Jurkat, Clone E6-1 (cell line): Measurements from ENCODE around the gene SMAD4.
"Not testable (repeated sequence)": the region's sequence is repeated elsewhere in the genome, so short reads cannot be mapped to it uniquely, and the experiment has no call there.

Experiments used
- DNase-seq: peaks from one replicate; pipeline ENCODE4 v3.0.0-alpha.2; 2011; ENCODE audit warnings: low read depth, low spot score
- H3K4me3 ChIP-seq: 2 replicates; pipeline ENCODE4 v1.5.1; 2011; ENCODE audit warnings: mild to moderate bottlenecking, low read length, control low read depth, moderate library complexity

The SMAD4 gene

DNA sequence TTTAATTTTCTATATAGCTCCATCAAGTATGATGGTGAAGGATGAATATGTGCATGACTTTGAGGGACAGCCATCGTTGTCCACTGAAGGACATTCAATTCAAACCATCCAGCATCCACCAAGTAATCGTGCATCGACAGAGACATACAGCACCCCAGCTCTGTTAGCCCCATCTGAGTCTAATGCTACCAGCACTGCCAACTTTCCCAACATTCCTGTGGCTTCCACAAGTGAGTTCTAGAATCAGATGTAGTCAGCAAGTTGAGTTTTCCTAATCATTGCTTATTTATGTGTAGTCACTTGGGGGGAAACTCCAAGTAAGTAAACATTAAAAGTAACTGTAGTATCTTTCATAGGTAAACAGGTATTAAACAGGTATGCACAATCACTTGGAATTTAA, 24.8 kb downstream of the SMAD4 start:
- no peak overlapping the region for H3K4me3 ChIP-seq
- DNase-seq = no peak

GRCh38 chr18:51059969-51060368, 30.0 kb downstream of the SMAD4 start:
- DNase-seq = no peak
- H3K4me3 ChIP-seq = no peak overlapping the region

GRCh38 chr18:51064256-51064655, 34.2 kb downstream of the SMAD4 start:
- no peak for DNase-seq
- H3K4me3 ChIP-seq = no peak overlapping the region

DNA sequence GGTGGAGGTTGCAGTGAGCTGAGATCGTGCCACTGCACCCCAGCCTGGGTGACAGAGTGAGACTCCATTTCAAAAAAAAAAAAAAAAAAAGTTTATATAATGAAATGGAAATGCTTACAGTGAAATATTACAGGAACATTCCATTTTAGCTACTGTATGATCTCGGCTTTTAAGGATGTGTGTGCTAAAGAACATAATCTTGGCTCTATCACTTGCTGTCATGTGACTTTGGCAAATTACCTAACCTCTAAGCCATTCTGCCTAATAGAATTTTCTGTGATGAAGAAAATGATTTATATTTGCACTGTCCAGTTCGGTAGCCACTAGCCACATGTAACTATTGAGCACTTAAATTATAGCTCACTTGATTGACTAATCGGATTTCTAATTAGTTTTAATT, 36.3 kb downstream of the SMAD4 start:
- DNase-seq = no peak
- H3K4me3 ChIP-seq = no peak overlapping the region

- no peak overlapping the region for H3K4me3 ChIP-seq
- DNase-seq = no peak
These were observed 38.1 kb downstream of the SMAD4 start for GRCh38 chr18:51068105-51068504.

- no peak for DNase-seq
- H3K4me3 ChIP-seq = no peak overlapping the region
These were observed 39.9 kb downstream of the SMAD4 start for GRCh38 chr18:51069885-51070284.

- no peak overlapping the region for H3K4me3 ChIP-seq
These were observed 40.5 kb downstream of the SMAD4 start for GRCh38 chr18:51070545-51070944.

GRCh38 chr18:51072586-51073313, 42.7 kb downstream of the SMAD4 start:
- H3K4me3 ChIP-seq = no peak overlapping the region
- no peak for DNase-seq

More at GRCh38 chr18:51070545-51070944, 40.5 kb downstream of the SMAD4 start:
- no peak for DNase-seq

DNA sequence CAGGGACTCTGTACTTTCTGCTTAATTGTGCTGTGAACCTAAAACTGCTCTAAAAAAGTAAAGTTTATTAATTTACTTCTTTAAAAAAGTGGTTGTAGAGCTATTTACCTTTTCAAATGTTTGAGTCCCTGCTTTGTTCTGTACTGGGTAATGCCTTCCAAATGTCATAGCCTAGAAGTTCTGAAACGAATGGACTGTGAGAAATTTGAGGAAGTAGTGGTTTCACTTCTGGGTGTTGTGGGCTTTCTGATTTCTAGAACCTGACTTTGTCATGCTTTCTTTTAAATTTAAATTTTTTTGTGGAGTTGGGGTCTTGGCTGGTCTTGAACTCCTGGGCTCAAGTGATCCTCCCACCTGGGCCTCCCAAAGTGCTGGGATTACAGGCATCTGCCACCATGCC, 44.6 kb downstream of the SMAD4 start:
- DNase-seq = no peak

DNA sequence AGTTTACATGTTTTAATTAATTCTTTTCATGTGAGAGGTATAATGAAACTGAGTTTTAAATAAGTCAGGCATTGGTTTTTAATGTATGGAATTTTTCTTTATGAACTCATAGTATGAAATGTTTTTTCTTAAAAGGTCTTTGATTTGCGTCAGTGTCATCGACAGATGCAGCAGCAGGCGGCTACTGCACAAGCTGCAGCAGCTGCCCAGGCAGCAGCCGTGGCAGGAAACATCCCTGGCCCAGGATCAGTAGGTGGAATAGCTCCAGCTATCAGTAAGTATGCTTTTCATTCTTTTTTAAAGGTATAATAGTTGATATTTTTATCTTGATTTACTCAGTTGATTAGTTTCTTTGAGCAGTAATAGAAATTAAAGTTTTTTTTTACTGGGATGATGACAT, 46.5 kb downstream of the SMAD4 start:
- DNase-seq = no peak
- no peak overlapping the region for H3K4me3 ChIP-seq

More for the DNA sequence above, 44.6 kb downstream of the SMAD4 start:
- H3K4me3 ChIP-seq = no peak overlapping the region

- no peak overlapping the region for H3K4me3 ChIP-seq
- no peak for DNase-seq
These were observed 47.2 kb downstream of the SMAD4 start for GRCh38 chr18:51077217-51077616.

- no peak for DNase-seq
- H3K4me3 ChIP-seq = no peak overlapping the region
These were observed 48.0 kb downstream of the SMAD4 start for GRCh38 chr18:51078026-51078425.

DNA sequence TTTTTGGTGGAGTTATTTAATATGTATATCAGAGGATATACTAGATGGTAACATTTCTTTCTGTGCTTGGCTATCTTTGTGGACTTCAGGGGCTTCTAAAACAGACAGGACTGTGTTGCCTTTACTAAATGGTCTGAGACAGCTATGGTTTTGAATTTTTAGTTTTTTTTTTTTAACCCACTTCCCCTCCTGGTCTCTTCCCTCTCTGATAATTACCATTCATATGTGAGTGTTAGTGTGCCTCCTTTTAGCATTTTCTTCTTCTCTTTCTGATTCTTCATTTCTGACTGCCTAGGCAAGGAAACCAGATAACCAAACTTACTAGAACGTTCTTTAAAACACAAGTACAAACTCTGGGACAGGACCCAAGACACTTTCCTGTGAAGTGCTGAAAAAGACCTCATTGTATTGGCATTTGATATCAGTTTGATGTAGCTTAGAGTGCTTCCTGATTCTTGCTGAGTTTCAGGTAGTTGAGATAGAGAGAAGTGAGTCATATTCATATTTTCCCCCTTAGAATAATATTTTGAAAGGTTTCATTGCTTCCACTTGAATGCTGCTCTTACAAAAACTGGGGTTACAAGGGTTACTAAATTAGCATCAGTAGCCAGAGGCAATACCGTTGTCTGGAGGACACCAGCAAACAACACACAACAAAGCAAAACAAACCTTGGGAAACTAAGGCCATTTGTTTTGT, 52.7 kb downstream of the SMAD4 start:
- no peak overlapping the region for H3K4me3 ChIP-seq
- DNase-seq = no peak

- H3K4me3 ChIP-seq = no peak overlapping the region
- DNase-seq = no peak
These were observed 53.4 kb downstream of the SMAD4 start for GRCh38 chr18:51083398-51083797.

DNA sequence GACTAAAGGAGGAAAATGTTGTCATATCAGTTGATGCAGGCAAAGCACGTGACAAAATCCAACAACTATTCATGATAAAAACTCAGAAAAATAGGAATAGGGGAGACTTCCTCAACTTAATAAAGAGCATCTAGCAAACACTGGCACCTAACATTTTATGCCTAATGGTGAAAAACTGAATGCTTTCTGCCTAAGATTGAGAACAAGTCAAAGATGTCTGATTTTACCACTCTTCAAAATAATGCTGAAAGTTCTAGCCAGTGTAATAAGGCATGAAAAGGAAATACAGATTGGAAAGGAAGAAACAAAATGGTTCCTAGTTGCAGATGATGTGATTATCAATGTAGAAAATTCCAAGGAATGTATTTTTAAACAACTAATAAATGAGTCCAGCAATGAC, 58.4 kb downstream of the SMAD4 start:
- no peak overlapping the region for H3K4me3 ChIP-seq
- DNase-seq = no peak

GRCh38 chr18:51089691-51090090, 59.7 kb downstream of the SMAD4 start:
- H3K4me3 ChIP-seq = no peak overlapping the region
- no peak for DNase-seq

DNA sequence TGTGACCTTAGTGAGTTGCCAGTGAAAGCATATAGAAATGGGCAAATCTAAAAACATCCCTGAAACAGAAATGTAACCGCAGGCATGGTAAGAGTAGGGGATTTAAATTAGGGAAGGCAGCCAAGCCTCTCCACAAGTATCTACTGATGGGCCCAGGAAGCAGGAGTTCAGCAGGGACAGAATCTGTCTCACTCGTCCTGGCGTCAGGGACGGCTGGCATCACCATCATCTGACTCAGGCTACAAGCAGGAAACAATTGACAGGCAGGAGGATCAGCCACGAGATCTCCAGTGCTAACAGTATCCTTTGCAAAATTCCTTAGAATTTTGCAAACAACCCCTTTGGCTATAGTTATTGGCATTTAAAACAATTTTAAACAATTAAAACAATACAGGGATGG, 61.3 kb downstream of the SMAD4 start:
- DNase-seq = no peak

DNA sequence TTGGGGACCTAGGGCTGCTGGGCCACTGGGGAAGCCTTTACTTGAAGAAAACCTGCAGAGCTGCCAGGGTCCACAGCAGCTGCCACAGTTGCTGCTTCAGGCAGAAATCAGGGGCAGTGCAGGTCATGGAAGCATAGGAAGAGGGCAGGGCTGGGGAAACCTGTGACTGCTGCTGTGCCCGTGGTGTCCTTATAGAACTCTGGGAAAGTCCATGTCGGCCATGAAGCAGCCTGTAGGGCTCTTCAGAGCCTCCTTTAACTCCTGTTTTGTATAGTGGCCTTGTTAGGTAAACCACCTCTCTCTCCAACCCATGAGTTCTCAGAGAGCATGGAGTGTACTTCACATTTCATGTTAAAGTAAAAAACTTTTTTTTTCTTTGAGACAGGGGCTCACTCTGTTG, 62.1 kb downstream of the SMAD4 start:
- no peak overlapping the region for H3K4me3 ChIP-seq
- no peak for DNase-seq

More for the DNA sequence above, 61.3 kb downstream of the SMAD4 start:
- H3K4me3 ChIP-seq = no peak overlapping the region

GRCh38 chr18:51092967-51093366, 63.0 kb downstream of the SMAD4 start:
- not testable (repeated sequence) for DNase-seq, H3K4me3 ChIP-seq

DNA sequence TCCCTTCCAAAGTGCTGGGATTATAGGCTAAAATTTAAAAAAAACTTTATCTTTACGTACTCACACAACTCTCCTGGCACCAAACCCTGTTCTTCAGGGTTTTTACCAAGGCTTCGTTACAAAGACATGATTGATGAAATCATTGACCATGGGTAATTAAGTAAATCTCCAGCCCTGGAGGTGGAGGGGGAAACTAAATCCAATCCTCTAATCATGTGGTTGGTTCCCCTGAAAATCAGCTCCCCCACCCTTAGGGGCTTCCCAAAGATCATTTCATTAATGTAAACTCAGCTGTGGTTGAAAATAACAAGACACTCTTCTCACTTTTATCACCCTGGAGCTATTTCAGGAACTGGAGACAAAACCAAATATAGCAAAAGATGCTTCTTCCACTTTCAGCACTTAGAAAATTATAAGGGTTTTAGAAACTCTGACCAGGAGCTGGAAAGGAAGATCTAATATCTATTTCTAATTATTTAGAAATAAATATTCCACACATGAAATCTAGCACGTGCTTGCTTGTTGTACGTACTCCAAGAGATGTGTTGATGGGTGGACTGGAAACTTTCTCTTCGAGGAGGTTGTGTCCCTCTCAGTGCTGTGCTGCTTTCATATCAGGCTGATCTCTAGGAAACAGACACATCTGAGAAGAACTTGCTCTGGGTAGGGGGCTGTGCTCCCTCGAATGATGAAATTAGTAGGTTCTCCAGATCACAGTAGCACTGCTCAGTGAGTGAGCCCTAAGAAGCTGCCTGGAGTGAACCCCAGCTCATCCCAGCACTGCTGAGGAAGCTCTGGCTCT, 67.2 kb downstream of the SMAD4 start:
- no peak overlapping the region for H3K4me3 ChIP-seq
- no peak for DNase-seq
